Esophagus muscularis mucosa (tissue), 4 donors: ENCODE data around the gene TMED10. TPM values are rescaled to one million over a fixed set of nuclear protein-coding genes. Genes with fewer than 3 reads are reported as not detected.
"Not testable (repeated sequence)": the region's sequence is repeated elsewhere in the genome, so short reads cannot be mapped to it uniquely, and the experiment has no call there.

ENCODE experiments used
- DNase-seq: peaks from one replicate; pipeline ENCODE4 v3.0.0-alpha.2; 2017; ENCODE audit errors: extremely low spot score
- H3K27ac ChIP-seq, 4 donors: fragments of 200-600 bp; sonication (generic); replicated peaks in 1 of 4; 1 replicate in 3 of 4; 2 replicates in 1 of 4; pipeline ENCODE4 v1.5.1; 2016 to 2019; ENCODE audit warnings: mild to moderate bottlenecking in 1 of 4
- H3K27me3 ChIP-seq, 4 donors: fragments of 200-600 bp; sonication (generic); one replicate each; pipeline versions ENCODE4 v1.5.1 to v1.6.0; 2016 to 2019
- H3K36me3 ChIP-seq, 4 donors: fragments of 200-600 bp; sonication (generic); one replicate each; pipeline ENCODE4 v1.5.1; 2016 to 2019
- H3K4me1 ChIP-seq, 4 donors: fragments of 200-600 bp; sonication (generic); one replicate each; pipeline ENCODE4 v1.5.1; 2016 to 2019
- H3K4me3 ChIP-seq, 4 donors: fragments of 200-600 bp; sonication (generic); 1 replicate in 2 of 4; 2 replicates in 2 of 4; pipeline ENCODE4 v1.5.1; 2016 to 2019; ENCODE audit warnings: mild to moderate bottlenecking in 4 of 4, moderate library complexity in 1 of 4
- H3K9me3 ChIP-seq, 4 donors: fragments of 200-600 bp; sonication (generic); 1 replicate in 3 of 4; 2 replicates in 1 of 4; pipeline ENCODE4 v1.5.1; 2016 to 2019
- CTCF ChIP-seq, 3 experiments: fragments of 200-600 bp in 2 of 3; fragments of 450-650 bp in 1 of 3; sonication (generic) in 2 of 3; IDR thresholded peaks; one replicate each; pipeline ENCODE4 v1.5.1; 2017 to 2019; ENCODE audit warnings: antibody characterized with exemption in 3 of 3, mild to moderate bottlenecking in 2 of 3, moderate library complexity in 1 of 3
- EP300 ChIP-seq: sonication (generic); formaldehyde crosslinking; IDR thresholded peaks from one replicate; pipeline ENCODE4 v1.6.1; 2017; ENCODE audit warnings: antibody characterized with exemption
- POLR2A ChIP-seq: fragments of 450-650 bp; IDR thresholded peaks from one replicate; pipeline ENCODE4 v1.6.1; 2017; ENCODE audit warnings: antibody characterized with exemption, moderate library complexity, mild to moderate bottlenecking, low read depth
- POLR2AphosphoS5 ChIP-seq, 2 donors: sonication (generic); formaldehyde crosslinking; IDR thresholded peaks; one replicate each; pipeline ENCODE4 v1.6.1; 2017; ENCODE audit warnings: antibody characterized with exemption in 2 of 2
- WGBS: methylation state at CpG from one replicate; pipeline ENCODE4 v1.1.5; 2018; 5-methylcytosine and 5-hydroxymethylcytosine counted together
- intact Hi-C: fragments of 100-400 bp; cut with DNase I; formaldehyde crosslinking; loops from one replicate; pipeline ENCODE4 v1.15.1; 2023
- total RNA-seq, 4 donors: library from RNA; depleted of rRNA; stranded (reverse); fragments of >200 nt; gene quantifications; one replicate each; pipeline versions ENCODE4 v1.1.0 to v1.2.1, GENCODE V29; 2016

The TMED10 gene
- total RNA-seq, 4 donors from 2014 or later, result 115 to 164 (median 129) TPM

DNA sequence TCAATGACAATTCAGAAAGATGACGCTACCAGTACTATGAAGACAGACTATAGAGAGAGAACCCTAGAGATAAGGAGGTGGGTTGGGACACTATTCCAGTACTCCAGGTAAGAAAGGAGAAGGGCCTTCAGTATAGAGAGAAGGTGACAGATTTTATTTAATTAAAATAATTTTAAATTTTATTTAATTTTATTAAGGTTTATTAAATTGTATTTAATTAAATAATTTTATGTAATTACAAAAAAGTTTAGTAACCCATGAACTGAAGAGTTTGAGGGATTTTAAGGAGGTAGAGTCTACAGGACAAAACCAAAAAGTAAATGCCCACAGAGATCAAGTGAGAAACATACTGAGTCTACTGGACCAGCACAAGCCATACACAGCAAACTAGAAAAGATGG lies 20.3 kb downstream of the TMED10 start:
- WGBS, result 95% methylated on average over 1 of the region's 1 CpG
- no peak overlapping the region for H3K27ac ChIP-seq
- no peak for TF ChIP-seq POLR2AphosphoS5 (IDR thresholded peaks at IDR 0.05)
- no peak for TF ChIP-seq EP300
- no peak for TF ChIP-seq CTCF (IDR thresholded peaks at IDR 0.05)
- no peak for TF ChIP-seq POLR2A
- peaks cover 21 to 48% (median 31%) of the 10 kb centered on the region in 4 donors for H3K4me1 ChIP-seq
- H3K4me3 ChIP-seq, result no peak overlapping the region
- H3K27me3 ChIP-seq, result no peaks in the 10 kb centered on the region
- intact Hi-C loops, result no loop called here
- H3K36me3 ChIP-seq, result peaks cover 0 to 9% (median 7%) of the 10 kb centered on the region in 4 donors
- DNase-seq, result no peak
- H3K9me3 ChIP-seq, result no peaks in the 10 kb centered on the region

DNA sequence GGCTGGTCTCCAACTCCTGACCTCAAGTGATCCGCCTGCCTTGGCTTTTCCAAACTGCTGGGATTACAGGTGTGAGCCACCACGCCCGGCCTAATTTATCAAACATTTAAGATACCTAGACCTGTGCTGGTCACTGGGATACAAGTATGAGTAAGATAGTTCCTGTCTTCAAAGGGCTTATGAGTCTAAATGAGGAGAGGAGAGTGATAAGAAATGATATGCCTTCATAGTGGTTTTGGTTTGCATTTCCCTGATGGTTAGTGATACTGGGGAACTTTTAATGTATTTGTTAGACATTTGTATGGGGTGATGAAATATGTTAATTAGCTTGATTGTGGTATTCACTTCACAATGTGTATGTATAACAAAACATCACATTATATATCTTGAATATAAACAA lies 21.2 kb downstream of the TMED10 start:
- Histone ChIP-seq H3K27me3 (no peaks in the 10 kb centered on the region), H3K9me3 (no peaks in the 10 kb centered on the region), H3K4me1 (peaks cover 15 to 48% (median 29%) of the 10 kb centered on the region in 4 donors), H3K36me3 (peaks cover 0 to 18% (median 16%) of the 10 kb centered on the region in 4 donors), H3K4me3 (no peak overlapping the region), H3K27ac (no peak overlapping the region)
- TF ChIP-seq POLR2AphosphoS5 (IDR thresholded peaks at IDR 0.05) (no peak), POLR2A (no peak), CTCF (IDR thresholded peaks at IDR 0.05) (no peak), EP300 (no peak)
- intact Hi-C loops, result no loop called here
- WGBS, result 100% methylated on average over 3 of the region's 3 CpGs
- DNase-seq, result no peak

- H3K9me3 ChIP-seq, result no peaks in the 10 kb centered on the region
- H3K4me1 ChIP-seq, result peaks cover 12 to 52% (median 38%) of the 10 kb centered on the region in 4 donors
- no peak overlapping the region for H3K4me3 ChIP-seq
- TF ChIP-seq POLR2AphosphoS5 (IDR thresholded peaks at IDR 0.05) (no peak), EP300 (no peak), POLR2A (no peak), CTCF (IDR thresholded peaks at IDR 0.05) (no peak)
- no peak for DNase-seq
- H3K36me3 ChIP-seq, result peaks cover 0 to 35% (median 21%) of the 10 kb centered on the region in 4 donors
- H3K27me3 ChIP-seq, result no peaks in the 10 kb centered on the region
- WGBS, result 76% methylated on average over 1 of the region's 1 CpG
- no peak overlapping the region for H3K27ac ChIP-seq
- intact Hi-C loops, result no loop called here
These were observed 23.1 kb downstream of the TMED10 start for GRCh38 chr14:75153295-75153694.

- Histone ChIP-seq H3K9me3 (no peaks in the 10 kb centered on the region), H3K27me3 (no peaks in the 10 kb centered on the region), H3K27ac (no peak overlapping the region), H3K36me3 (peaks cover 0 to 35% (median 21%) of the 10 kb centered on the region in 4 donors), H3K4me3 (no peak overlapping the region), H3K4me1 (peaks cover 23 to 60% (median 49%) of the 10 kb centered on the region in 4 donors)
- intact Hi-C loops, result no loop called here
- WGBS, result 92% methylated on average over 1 of the region's 1 CpG
- TF ChIP-seq CTCF (IDR thresholded peaks at IDR 0.05), result no peak
- TF ChIP-seq POLR2A, result no peak
- TF ChIP-seq EP300, result no peak
- TF ChIP-seq POLR2AphosphoS5 (IDR thresholded peaks at IDR 0.05), result no peak
- DNase-seq, result no peak
These were observed 24.6 kb downstream of the TMED10 start for GRCh38 chr14:75151851-75152250.

DNA sequence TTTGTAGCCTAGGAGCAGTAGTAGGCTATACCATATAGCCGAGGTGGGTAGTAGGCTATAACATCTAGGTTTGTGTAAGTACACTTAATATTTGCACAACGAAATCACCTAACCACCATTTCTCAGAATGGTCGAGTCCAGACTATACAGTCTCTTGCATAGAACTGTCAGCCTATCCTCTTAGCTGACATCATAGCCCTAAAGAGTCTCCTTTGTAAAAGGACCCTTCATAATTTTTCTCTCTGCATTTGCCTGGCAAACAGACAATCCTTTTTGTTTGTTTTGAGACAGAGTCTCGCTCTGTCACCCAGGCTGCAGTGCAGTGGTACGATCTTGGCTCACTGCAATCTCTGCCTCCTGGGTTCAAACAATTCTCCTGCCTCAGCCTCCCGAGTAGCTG lies 25.8 kb downstream of the TMED10 start:
- 75% methylated on average over 6 of the region's 6 CpGs for WGBS
- intact Hi-C loops, H3K4me3 ChIP-seq, H3K9me3 ChIP-seq, H3K27me3 ChIP-seq, DNase-seq: not testable (repeated sequence)
- Histone ChIP-seq H3K36me3 (peaks cover 0 to 35% (median 21%) of the 10 kb centered on the region in 4 donors), H3K4me1 (peaks cover 25 to 70% (median 56%) of the 10 kb centered on the region in 4 donors), H3K27ac (peak overlapping the region; percentile 74 to 82 (median 82))
